Measurements from ENCODE around the gene LZTS3.
"Not testable (repeated sequence)": the region's sequence is repeated elsewhere in the genome, so short reads cannot be mapped to it uniquely, and the experiment has no call there.

The LZTS3 gene

DNA sequence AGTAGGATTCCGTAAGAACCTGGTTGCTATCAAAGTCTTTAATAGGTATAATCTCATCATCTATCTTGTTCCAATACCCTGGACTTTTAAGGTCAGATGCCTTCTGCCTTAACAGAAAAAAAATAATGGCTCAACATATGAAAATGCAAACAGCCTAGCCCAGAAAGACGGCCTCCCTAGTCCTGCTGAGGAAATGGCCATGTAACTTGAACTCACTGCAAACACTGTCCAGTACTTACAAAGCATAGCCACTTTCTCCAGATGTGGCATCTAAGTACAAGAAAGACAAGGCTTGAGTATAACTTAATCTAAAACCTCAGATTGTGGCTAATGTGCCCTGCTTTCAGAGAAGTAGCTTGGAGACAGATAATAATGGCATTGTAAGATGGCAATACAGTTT, 40.2 kb downstream of the LZTS3 start:
- no peak for DNase-seq

DNA sequence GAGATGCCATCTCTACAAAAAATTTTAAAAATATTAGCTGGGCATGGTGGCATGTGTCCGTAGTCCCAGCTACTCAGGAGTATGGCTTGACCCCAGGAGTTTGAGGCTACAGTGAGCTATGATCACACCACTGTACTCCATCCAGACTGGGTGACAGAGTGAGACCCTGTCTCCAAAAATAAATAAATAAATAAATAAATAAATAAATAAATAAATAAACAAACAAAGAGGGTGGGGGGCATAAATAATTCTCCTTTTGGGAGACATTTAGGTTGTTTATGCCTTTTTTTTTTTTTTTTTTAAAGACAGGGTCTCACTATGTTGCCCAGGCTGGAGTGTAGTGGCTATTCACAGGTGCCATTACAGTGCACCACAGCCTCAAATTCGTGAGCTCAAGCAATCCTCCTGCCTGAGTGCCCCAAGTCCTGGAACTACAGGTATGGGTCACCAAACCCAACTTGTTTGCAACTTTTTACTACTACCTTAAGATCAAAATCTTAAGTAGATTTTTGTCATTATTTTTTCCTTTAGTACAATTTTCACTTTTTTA, 43.2 kb downstream of the LZTS3 start:
- DNase-seq = no peak

DNA sequence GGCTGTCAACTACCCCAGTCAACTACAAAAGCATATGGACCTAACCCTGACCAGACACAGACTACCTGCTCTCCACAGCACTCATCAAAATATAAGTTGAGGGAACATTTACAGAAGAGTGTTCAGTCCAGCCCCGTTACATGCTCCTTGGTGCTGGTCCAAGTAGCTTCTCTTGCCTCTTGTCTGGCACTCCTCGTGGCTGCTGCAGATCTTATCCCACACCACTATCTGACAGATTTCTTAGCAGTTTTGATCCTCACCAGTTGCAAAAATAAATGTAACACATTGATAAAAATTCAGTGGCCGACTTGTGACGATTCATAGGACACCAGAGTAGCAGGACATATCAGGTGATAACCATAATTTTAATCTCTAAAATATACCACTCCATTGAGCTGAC, 44.3 kb downstream of the LZTS3 start:
- no peak for DNase-seq

DNA sequence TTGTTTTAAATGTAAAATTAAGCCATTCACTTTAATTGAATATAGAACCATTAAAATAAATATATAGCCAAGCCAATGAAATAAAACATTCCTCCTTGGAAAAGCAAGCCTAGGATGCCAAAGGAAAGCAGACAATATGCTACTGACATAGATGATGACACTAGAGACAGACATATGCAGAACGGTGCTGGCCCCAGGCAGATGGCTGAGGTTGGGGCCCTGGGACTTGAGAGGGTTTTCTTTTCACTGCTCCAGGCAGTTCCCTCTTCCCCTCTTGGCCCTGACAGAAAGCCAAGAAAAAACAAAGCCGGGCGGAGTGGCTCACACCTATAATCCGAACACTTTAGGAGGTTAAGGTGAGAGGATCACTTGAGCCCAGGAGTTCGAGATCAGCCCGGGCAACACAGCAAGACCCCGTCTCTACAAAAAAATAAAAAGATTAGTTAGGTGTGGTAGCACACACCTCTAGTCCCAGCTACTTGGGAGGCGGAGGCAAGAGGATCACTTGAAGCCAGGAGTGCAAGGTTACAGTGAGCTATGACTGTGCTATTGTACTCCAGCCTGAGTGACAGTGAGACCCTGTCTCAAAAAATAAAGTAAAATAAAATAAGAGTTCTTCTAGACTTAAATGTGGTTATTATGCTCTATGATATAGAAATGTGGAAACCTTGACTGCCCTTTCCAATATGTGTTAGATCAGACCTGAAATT, 44.9 kb downstream of the LZTS3 start:
- DNase-seq = no peak

DNA sequence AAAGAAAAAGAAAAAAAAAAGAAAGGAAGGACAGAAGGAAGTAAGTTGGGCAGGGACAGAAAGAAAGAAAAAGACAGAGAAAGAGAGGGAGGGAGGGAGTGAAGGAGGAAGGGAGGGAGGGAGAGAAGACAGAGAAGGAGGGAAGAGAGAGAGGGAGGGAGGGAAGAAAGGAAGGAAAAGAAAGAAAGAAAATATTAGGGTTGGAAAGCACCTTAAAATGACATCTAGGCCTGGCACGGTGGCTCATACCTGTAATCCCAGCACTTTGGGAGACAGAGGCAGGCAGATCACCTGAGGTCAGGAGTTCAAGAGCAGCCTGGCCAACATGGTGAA, 46.9 kb downstream of the LZTS3 start:
- DNase-seq = no peak

DNA sequence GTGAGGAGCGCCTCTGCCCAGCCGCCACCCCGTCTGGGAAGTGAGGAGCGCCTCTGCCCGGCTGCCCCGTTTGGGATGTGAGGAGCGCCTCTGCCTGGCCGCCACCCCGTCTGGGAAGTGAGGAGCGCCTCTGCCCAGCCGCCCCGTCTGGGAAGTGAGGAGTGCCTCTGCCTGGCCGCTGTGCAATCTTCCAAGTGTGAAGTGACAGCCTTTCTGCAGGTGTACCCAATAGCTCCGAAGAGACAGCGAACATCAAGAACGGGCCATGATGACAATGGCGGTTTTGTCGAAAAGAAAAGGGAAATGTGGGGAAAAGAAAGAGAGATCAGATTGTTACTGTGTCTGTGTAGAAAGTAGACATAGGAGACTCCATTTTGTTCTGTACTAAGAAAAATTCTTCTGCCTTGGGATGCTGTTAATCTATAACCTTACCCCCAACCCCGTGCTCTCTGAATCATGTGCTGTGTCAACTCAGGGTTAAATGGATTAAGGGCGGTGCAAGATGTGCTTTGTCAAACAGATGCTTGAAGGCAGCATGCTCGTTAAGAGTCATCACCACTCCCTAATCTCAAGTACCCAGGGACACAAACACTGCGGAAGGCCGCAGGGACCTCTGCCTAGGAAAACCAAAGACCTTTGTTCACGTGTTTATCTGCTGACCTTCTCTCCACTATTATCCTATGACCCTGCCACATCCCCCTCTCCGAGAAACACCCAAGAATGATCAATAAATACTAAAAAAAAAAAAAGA, 47.4 kb downstream of the LZTS3 start:
- DNase-seq = not testable (repeated sequence)

DNA sequence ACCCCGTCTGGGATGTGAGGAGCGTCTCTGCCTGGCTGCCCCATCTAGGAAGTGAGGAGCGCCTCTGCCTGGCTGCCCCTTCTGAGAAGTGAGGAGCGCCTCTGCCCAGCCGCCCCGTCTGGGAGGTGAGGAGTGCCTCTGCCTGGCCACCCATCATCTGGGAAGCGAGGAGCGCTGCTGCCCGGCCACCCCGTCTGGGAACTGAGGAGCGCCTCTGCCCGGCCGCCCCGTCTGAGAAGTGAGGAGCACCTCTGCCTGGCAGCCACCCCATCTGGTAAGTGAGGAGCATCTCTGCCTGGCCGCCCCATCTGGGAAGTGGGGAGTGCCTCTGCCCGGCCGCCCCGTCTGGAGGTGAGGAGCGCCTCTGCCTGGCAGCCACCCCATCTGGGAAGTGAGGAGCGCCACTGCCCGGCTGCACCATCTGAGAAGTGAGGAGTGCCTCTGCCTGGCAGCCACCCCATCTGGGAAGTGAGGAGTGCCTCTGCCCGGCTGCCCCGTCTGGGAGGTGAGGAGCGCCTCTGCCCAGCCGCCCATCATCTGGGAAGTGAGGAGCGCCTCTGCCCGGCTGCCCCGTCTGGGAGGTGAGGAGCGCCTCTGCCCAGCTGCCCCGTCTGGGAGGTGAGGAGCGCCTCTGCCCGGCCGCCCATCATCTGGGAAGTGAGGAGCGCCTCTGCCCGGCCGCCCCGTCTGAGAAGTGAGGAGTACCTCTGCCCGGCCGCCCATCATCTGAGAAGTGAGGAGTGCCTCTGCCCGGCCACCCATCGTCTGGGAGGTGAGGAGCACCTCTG, 48.4 kb downstream of the LZTS3 start:
- not testable (repeated sequence) for DNase-seq

DNA sequence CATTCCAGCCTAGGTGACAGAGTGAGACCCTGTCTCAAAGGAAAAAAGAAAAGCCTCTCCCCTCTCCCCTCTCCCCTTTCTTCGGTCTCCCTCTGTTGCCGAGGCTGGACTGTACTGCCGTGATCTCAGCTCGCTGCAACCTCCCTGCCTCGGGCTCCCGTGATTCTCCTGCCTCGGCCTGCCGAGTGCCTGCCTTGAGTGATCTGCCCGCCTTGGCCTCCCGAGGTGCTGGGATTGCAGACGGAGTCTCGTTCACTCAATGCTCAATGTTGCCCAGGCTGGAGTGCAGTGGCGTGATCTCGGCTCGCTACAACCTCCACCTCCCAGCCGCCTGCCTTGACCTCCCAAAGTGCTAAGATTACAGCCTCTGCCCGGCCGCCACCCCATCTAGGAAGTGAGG, 49.2 kb downstream of the LZTS3 start:
- DNase-seq = not testable (repeated sequence)

DNA sequence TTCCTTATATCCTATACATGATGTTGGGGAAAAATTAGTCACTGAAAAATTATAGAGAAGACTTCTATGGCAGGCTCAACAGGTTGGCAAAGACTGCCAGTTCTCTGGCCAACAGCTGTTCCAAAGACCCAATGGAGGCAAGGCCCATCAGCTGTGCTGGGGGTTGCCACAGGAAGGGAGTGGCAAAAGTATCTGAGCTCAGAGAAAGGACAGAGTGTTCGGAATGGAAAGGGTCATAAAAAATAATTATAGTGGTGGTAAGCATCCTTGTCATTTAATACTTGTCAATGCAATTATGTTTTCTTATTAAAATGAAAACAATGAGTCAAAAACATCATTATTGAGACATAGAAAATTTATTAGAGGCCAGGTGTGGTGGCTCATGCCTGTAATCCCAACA, 49.8 kb downstream of the LZTS3 start:
- peak; percentile 80 for DNase-seq

DNA sequence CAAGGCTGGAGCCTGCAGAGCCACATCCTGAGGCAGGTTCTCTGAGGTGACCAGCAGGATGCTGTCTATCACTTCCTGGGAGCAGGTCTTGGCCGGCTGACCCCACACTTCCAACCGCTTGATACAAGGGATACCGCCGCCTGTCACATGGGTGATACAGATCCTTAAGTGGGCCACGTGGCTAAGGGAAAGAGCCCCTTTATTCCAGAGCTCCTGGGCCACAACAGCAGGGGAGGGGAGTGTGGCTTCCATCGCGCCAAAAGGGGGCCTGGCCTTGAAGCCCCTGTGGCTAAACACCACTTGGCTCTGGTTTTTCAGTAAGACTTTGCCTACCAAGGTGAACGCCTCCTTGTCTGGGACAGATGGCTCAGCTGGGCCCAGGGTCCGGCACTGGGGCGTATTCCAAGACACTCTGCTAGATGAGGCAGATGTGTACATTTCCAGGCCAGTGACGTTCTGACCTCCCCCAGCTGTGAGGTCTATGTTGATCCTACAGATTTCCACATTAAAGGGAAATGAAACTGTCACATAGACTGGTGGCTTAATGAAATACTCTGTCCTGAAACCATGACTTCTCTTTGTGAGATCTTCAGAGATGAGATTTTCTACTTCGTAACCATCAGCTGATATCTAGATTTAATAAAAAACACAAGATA, 51.3 kb downstream of the LZTS3 start:
- no peak for DNase-seq

DNA sequence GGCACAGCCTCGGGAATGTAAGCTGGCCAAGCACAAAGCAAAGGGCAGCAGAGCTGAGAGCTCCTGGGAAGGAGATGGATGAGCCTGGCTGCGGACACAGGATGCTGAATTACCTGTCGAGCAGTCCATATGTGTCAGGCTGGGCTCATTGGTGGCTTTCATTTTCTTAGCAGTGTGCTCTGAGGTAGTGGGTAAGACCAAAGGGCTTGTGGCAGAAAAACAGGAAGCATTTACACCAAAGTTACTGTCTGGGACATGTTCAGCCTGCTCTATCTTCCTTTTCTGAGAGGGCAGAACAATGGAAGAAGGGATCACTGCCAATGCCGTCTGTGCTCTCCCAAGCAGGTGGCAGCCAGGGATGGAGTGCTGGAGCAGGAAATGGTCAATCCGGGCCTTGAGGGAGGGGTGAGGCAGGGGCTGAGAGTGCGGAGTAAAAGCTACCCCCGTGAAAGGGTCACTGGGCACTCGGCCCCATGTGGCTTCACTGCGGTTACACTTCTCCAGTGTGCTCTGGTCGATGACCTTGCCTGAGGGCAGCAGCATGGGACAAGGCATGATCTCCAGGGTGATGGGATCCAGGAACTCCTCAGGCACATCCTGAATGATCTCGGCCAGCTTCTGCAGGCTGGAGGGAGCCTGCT, 52.0 kb downstream of the LZTS3 start:
- no peak for DNase-seq

DNA sequence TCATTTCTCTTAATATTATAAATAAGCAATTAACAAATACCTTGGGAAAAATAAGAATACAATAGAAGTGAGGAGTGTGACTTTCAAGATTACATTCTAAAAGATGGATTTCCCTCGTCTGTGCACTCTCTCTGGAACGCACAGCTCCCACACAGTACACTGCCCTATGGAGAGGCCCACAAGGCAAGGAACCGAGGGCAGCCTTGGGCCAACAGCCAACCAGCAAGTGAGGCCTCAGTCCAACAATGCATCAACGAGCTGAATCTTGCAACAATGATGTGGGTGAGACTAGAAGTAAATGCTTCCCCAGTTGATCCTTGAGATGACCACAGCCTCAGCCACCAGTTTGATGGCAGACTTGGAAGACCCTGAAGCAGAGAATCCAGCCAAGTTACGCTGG, 54.3 kb downstream of the LZTS3 start:
- DNase-seq = no peak

DNA sequence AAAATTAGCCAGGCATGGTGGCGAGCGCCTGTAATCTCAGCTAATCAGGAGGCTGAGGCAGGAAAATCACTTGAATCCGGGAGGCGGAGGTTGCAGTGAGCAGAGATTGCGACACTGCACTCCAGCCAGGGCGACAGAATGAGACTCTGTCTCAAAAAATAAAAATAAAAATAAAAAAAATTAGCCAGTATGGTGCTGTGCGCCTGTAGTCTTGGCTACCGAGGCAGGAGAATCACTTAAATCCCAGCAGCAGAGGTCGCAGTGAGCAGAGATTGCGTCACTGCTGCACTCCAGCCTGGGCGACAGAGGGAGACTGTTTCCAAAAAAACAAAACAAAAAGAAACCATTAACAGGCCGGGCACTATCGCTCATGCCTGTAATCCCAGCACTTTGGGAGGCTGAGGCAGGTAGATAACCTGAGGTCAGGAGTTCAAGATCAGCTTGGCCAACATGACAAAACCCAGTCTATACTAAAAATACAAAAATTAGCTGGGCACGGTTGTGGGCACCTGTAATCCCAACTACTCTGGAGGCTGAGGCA, 55.4 kb downstream of the LZTS3 start:
- not testable (repeated sequence) for DNase-seq

DNA sequence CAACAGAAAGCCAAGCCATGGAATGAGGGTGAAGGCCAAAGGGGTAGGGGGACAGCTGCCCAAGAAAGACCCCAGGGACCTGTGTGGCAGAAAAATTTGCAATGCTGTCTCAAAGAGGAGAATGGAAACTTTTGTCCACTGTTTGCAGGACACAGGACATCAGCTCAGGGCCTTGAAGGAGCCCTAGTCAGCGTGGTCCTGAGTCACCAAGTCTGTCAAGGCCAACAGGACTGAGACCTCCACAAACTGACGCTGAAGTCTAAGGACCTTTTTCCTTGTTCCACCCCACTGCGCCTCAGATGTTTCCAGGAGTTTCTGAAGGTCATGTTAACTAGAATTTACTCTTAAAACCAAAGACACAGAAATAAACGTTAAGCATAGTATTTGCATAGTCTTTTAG, 57.0 kb downstream of the LZTS3 start:
- no peak for DNase-seq

DNA sequence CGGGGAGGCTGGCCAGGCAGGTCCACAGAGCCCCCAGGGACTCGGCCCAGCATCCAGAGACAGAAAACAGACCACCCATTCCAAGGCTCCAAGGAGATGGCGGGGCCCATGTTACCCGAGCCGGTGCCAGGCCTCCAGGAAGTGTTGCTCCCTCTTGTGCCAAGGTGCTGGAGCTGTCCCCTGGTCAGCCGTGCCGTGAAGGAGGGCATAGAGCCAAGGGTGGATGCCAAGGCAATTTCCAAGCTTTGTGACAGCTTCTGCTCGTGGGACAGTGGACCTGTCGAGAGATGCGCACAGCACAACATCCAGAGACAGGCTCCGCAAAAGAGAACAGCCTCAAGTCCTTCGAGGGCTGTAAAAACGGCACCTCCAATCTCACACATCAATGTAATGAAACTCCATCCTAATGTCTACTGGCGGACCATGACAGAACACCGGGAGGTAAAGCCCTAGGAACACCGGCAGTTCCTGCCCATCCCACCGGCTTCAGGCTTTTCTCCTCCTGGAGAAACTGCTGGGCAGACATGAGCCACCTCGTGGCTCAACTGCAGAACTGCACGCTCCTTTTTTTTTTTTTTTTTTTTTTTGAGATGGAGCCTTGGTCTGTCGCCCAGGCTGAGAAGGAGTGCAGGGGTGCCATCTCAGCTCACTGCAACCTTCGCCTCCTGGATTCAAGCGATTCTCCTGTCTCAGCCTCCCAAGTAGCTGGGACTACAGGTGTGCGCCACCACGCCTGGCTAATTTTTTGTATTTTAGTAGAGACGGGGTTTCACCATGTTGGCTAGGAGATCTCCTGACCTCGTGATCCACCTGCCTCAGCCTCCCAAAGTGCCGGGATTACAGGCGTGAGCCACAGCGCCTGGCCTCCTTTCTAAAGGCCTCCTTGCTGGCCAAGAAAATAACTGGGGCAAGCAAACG, 57.9 kb downstream of the LZTS3 start:
- no peak for DNase-seq
